K562 (cell line): ENCODE results near the gene ZNF487. TPM values are rescaled to one million over a fixed set of nuclear protein-coding genes. Genes with fewer than 3 reads are reported as not detected.

ENCODE experiments used
- CSDE1 ChIP-seq, 2 experiments: fragments of 450-650 bp; IDR thresholded peaks; 2 replicates each; pipeline ENCODE4 v1.6.1; 2016; ENCODE audit warnings: mild to moderate bottlenecking in 1 of 2
- CTBP1 ChIP-seq: fragments of 450-650 bp; IDR thresholded peaks from 2 replicates; pipeline ENCODE4 v1.6.1; 2016; ENCODE audit warnings: borderline replicate concordance
- CTCFL ChIP-seq: IDR thresholded peaks from 2 replicates; pipeline ENCODE4 v1.6.1; 2011; ENCODE audit warnings: borderline replicate concordance, low read depth, mild to moderate bottlenecking, moderate library complexity, low read length; ENCODE audit not compliant: insufficient read depth, poor library complexity, severe bottlenecking
- FOXA1 ChIP-seq: fragments of 450-650 bp; IDR thresholded peaks from 2 replicates; pipeline ENCODE4 v1.6.1; 2016; ENCODE audit warnings: mild to moderate bottlenecking, borderline replicate concordance
- GABPB1 ChIP-seq: sonication (generic); formaldehyde crosslinking; IDR thresholded peaks from 2 replicates; pipeline ENCODE4 v1.8.0; 2022; ENCODE audit warnings: mild to moderate bottlenecking, missing genetic modification reagents
- HDAC2 ChIP-seq: fragments of 450-650 bp; IDR thresholded peaks from 2 replicates; pipeline ENCODE4 v1.6.1; 2016; ENCODE audit warnings: mild to moderate bottlenecking
- HLTF ChIP-seq: fragments of 450-650 bp; IDR thresholded peaks from 2 replicates; pipeline ENCODE4 v1.6.1; 2016
- HSF4 ChIP-seq: fragments of 250-450 bp; sonication (Bioruptor Pico); IDR thresholded peaks from 2 replicates; pipeline ENCODE4 v2.1.2; 2022; ENCODE audit warnings: mild to moderate bottlenecking, moderate library complexity, borderline replicate concordance
- MCM3 ChIP-seq: fragments of 450-650 bp; IDR thresholded peaks from 2 replicates; pipeline ENCODE4 v1.6.1; 2016
- MCM5 ChIP-seq: fragments of 450-650 bp; IDR thresholded peaks from 2 replicates; pipeline ENCODE4 v1.6.1; 2016; ENCODE audit warnings: low read depth
- MED1 ChIP-seq: sonication (generic); formaldehyde crosslinking; IDR thresholded peaks from 2 replicates; pipeline ENCODE4 v1.8.1; 2023; ENCODE audit warnings: missing genetic modification reagents, borderline replicate concordance
- MEIS2 ChIP-seq: fragments of 450-650 bp; IDR thresholded peaks from 2 replicates; pipeline ENCODE4 v1.6.1; 2014; ENCODE audit warnings: mild to moderate bottlenecking; ENCODE audit not compliant: partially characterized antibody
- MTA2 ChIP-seq: fragments of 450-650 bp; IDR thresholded peaks from 2 replicates; pipeline ENCODE4 v1.6.1; 2016; ENCODE audit warnings: low read depth
- NR4A1 ChIP-seq, 2 experiments: fragments of 250-450 bp in 1 of 2; fragments of 450-650 bp in 1 of 2; sonication (Bioruptor Pico) in 1 of 2; IDR thresholded peaks; 2 replicates each; pipeline versions ENCODE4 v1.4.0 to v1.6.1; 2016 to 2020; ENCODE audit warnings: mild to moderate bottlenecking in 2 of 2, missing compliant biosample characterization in 1 of 2, missing genetic modification characterization in 1 of 2, moderate library complexity in 1 of 2
- PHB ChIP-seq: fragments of 250-450 bp; sonication (Bioruptor Pico); IDR thresholded peaks from 2 replicates; pipeline ENCODE4 v1.5.0; 2021
- PHF8 ChIP-seq: fragments of 200-600 bp; sonication (generic); IDR thresholded peaks from 2 replicates; pipeline ENCODE4 v1.6.1; 2012; ENCODE audit warnings: mixed run types, mild to moderate bottlenecking, inconsistent platforms, low read length, moderate library complexity, borderline replicate concordance
- SLC30A9 ChIP-seq: fragments of 250-450 bp; sonication (Bioruptor Pico); IDR thresholded peaks from 2 replicates; pipeline ENCODE4 v1.8.0; 2022; ENCODE audit warnings: mild to moderate bottlenecking, moderate library complexity
- SMARCA5 ChIP-seq: fragments of 450-650 bp; IDR thresholded peaks from 2 replicates; pipeline ENCODE4 v1.6.1; 2016
- TAL1 ChIP-seq: fragments of 450-650 bp; IDR thresholded peaks from 2 replicates; pipeline ENCODE4 v1.6.1; 2016; ENCODE audit warnings: mild to moderate bottlenecking
- ZFX ChIP-seq: sonication (generic); formaldehyde crosslinking; IDR thresholded peaks from 2 replicates; pipeline ENCODE4 v1.8.0; 2022; ENCODE audit warnings: mild to moderate bottlenecking, missing genetic modification reagents, moderate library complexity
- ZNF124 ChIP-seq: sonication (generic); formaldehyde crosslinking; IDR thresholded peaks from 2 replicates; pipeline ENCODE4 v1.8.1; 2022; ENCODE audit warnings: missing genetic modification reagents
- ZNF311 ChIP-seq: fragments of 250-450 bp; sonication (Bioruptor Pico); IDR thresholded peaks from 2 replicates; pipeline ENCODE4 v1.4.0; 2020; ENCODE audit warnings: mild to moderate bottlenecking, moderate library complexity
- ZNF707 ChIP-seq: fragments of 250-450 bp; sonication (Bioruptor Pico); conservative IDR thresholded peaks from 2 replicates; pipeline ENCODE4 v1.8.0; 2022; ENCODE audit warnings: inconsistent platforms, mild to moderate bottlenecking, moderate library complexity
- ZNF740 ChIP-seq, 3 experiments: fragments of 200-800 bp in 1 of 3; sonication (Bioruptor generic) in 1 of 3; sonication (generic) in 1 of 3; formaldehyde crosslinking in 1 of 3; IDR thresholded peaks; 2 replicates each; pipeline versions ENCODE4 v1.6.1 to v1.8.0; 2016 to 2022; ENCODE audit warnings: mild to moderate bottlenecking in 2 of 3, missing compliant biosample characterization in 2 of 3, missing genetic modification characterization in 2 of 3, missing genetic modification reagents in 1 of 3
- polyA plus RNA-seq, 8 experiments: library from polyadenylated mRNA; depleted of rRNA in 4 of 8; stranded (reverse) in 5 of 8; unstranded in 3 of 8; fragments of >200 nt; fragmentation: Nextera tagmentation in 2 of 8; fragmentation: Illumina TruSeq in 1 of 8; extraction: Ambion mirVana in 2 of 8; extraction: Trizol in 1 of 8; gene quantifications; 2 replicates each; pipeline versions ENCODE4 v1.2.1 to v1.2.3, GENCODE V29; 2011 to 2014; ENCODE audit warnings: inconsistent platforms in 1 of 8, missing spikeins in 1 of 8
- total RNA-seq, 7 experiments: library from RNA; depleted of rRNA in 6 of 7; stranded (reverse); fragments of >200 nt in 6 of 7; fragmentation: Illumina TruSeq in 2 of 7; extraction: Trizol in 2 of 7; gene quantifications; 2 replicates each; pipeline versions ENCODE4 v1.2.1 to v1.2.3, GENCODE V29; 2011 to 2021; ENCODE audit warnings: low replicate concordance in 1 of 7
- TF ChIP-seq, protein P1 (sequence below): sonication (generic); formaldehyde crosslinking; IDR thresholded peaks from 2 replicates; pipeline ENCODE4 v1.8.0; 2022; ENCODE audit warnings: missing genetic modification reagents, mild to moderate bottlenecking, moderate library complexity, borderline replicate concordance

ZNF487 gene
- total and polyA plus RNA-seq, 9 of the 15 experiments (the other 6 are each of a cell fraction or from before 2014, with no cell fraction given) = 1.9 to 6.5 (median 4.2) TPM

DNA sequence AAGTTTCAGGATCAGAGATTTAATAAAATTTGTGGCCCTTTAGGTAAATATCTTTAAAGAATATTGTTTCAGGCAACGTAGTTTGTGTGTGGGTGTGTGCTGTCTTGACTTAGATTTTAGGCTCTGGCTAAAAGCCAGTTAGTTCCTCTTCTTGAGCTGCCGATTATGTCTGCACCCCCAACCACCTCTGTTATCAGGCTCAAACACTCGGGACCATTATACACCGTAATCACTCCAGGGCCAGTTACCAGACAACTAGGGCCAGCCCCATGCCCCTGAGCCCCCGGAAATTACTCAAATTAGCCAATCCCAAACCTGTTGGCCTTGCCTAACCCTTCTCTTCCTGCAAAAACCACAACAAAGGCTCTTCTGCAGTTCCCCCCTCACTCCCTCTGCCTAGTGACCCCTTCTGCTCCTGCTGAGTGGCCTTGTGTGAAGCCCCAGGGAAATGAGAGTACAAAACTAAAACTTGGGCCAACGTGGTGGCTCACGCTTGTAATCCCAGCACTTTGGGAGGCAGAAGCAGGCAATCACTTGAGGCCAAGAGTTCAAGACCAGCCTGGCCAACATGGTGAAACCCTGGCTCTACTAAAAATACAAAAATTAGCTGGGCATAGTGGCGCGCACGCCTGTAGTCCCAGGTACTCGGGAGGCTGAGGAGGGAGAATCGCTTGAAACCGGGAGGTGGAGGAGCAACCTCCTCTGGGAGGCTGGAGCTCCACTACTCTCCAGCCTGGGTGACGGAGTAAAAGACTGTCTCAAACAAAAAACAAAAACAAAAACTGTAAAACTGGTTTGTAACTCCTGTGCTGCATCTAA, 18.8 kb upstream of the ZNF487 start (continued):
- TF ChIP-seq ZNF740 (CRISPR knock-in tag; IDR thresholded peaks at IDR 0.05) (peak; percentile 94), ZNF740 (tag; IDR thresholded peaks at IDR 0.05) (peak; percentile 90 to 98), HSF4 (CRISPR knock-in tag) (peak; percentile 81), HLTF (peak; percentile 88), HDAC2 (peak; percentile 99), TAL1 (peak; percentile 100), MCM5 (no peak), MED1 (CRISPR knock-in tag) (no peak), PHB (CRISPR knock-in tag) (0 out of 2 replicates have a peak, but pooled peaks have one; percentile 67), ZNF311 (CRISPR knock-in tag) (peak; percentile 85), CTCFL (no peak), ZNF707 (CRISPR knock-in tag) (peak; percentile 75; the same call in 1 of the 2 replicates), SLC30A9 (CRISPR knock-in tag) (no peak), FOXA1 (no peak), CTBP1 (peak; percentile 93), GABPB1 (peak; percentile 87), MTA2 (peak; percentile 99), CSDE1 (IDR thresholded peaks at IDR 0.05) (no peak), MCM3 (no peak), ZNF124 (CRISPR knock-in tag) (no peak), NR4A1 (CRISPR knock-in tag; IDR thresholded peaks at IDR 0.05) (peak; percentile 93; the same call in 1 of the 2 replicates), NR4A1 (tag; IDR thresholded peaks at IDR 0.05) (peak; percentile 98), SMARCA5 (peak; percentile 96), ZFX (CRISPR knock-in tag) (peak; percentile 66), PHF8 (no peak), MEIS2 (peak; percentile 93)
- TF ChIP-seq, protein P1, sequence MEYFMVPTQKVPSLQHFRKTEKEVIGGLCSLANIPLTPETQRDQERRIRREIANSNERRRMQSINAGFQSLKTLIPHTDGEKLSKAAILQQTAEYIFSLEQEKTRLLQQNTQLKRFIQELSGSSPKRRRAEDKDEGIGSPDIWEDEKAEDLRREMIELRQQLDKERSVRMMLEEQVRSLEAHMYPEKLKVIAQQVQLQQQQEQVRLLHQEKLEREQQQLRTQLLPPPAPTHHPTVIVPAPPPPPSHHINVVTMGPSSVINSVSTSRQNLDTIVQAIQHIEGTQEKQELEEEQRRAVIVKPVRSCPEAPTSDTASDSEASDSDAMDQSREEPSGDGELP (CRISPR knock-in tag) = peak; percentile 79
